ENCODE results near the gene UBAP2L. TPM values are rescaled to one million over a fixed set of nuclear protein-coding genes. Genes with fewer than 3 reads are reported as not detected.

UBAP2L gene
- total and polyA plus RNA-seq, 4 donors: 67.3 to 147 (median 105) TPM

- Histone ChIP-seq H3K27ac (ENCODE audit: low read depth in 1 of 2, low read length in 1 of 2) (no peak overlapping the region), H3K27me3 (ENCODE audit: control insufficient read depth in 3 of 3, insufficient read depth in 3 of 3, low read length in 2 of 3) (no peaks in the 10 kb centered on the region), H3K4me1 (ENCODE audit: control insufficient read depth in 5 of 5, insufficient read depth in 5 of 5, low read length in 5 of 5) (no peaks in the 10 kb centered on the region), H3K4me3 (no peak overlapping the region), H3K9ac (ENCODE audit: insufficient read depth in 1 of 2, low read length in 2 of 2) (no peak overlapping the region), H3K36me3 (ENCODE audit: control insufficient read depth in 4 of 4, insufficient read depth in 4 of 4, low read length in 4 of 4) (peaks cover 56 to 75% (median 72%) of the 10 kb centered on the region in 4 donors), H3K9me3 (ENCODE audit: control insufficient read depth in 4 of 4, insufficient read depth in 3 of 4, low read length in 3 of 4) (no peaks in the 10 kb centered on the region)
- ATAC-seq (ENCODE audit: insufficient read depth, low FRiP score) (no peak), DNase-seq (no peak)
- no peak for TF ChIP-seq CTCF (IDR thresholded peaks at IDR 0.05; ENCODE audit: control extremely low read depth, extremely low read depth)
Measured at GRCh38 chr1:154256686-154257085, 35.9 kb downstream of the UBAP2L start.

- Histone ChIP-seq H3K4me3 (no peak overlapping the region), H3K36me3 (ENCODE audit: control insufficient read depth in 4 of 4, insufficient read depth in 4 of 4, low read length in 4 of 4) (peaks cover 67 to 86% (median 78%) of the 10 kb centered on the region in 4 donors), H3K4me1 (ENCODE audit: control insufficient read depth in 5 of 5, insufficient read depth in 5 of 5, low read length in 5 of 5) (no peaks in the 10 kb centered on the region), H3K27me3 (ENCODE audit: control insufficient read depth in 3 of 3, insufficient read depth in 3 of 3, low read length in 2 of 3) (no peaks in the 10 kb centered on the region), H3K9ac (ENCODE audit: insufficient read depth in 1 of 2, low read length in 2 of 2) (no peak overlapping the region), H3K27ac (ENCODE audit: low read depth in 1 of 2, low read length in 1 of 2) (no peak overlapping the region), H3K9me3 (ENCODE audit: control insufficient read depth in 4 of 4, insufficient read depth in 3 of 4, low read length in 3 of 4) (no peaks in the 10 kb centered on the region)
- TF ChIP-seq CTCF (IDR thresholded peaks at IDR 0.05; ENCODE audit: control extremely low read depth, extremely low read depth): no peak
- no peak for DNase-seq
- WGBS, 2 donors: 94 to 96% methylated on average over 2 of the region's 2 CpGs
- ATAC-seq (ENCODE audit: insufficient read depth, low FRiP score): no peak
Measured at GRCh38 chr1:154258784-154259183, 38.0 kb downstream of the UBAP2L start.

GRCh38 chr1:154260127-154260526, 39.4 kb downstream of the UBAP2L start:
- Histone ChIP-seq H3K27me3 (ENCODE audit: control insufficient read depth in 3 of 3, insufficient read depth in 3 of 3, low read length in 2 of 3) (no peaks in the 10 kb centered on the region), H3K4me3 (no peak overlapping the region), H3K36me3 (ENCODE audit: control insufficient read depth in 4 of 4, insufficient read depth in 4 of 4, low read length in 4 of 4) (peaks cover 64 to 81% (median 72%) of the 10 kb centered on the region in 4 donors), H3K9me3 (ENCODE audit: control insufficient read depth in 4 of 4, insufficient read depth in 3 of 4, low read length in 3 of 4) (no peaks in the 10 kb centered on the region), H3K4me1 (ENCODE audit: control insufficient read depth in 5 of 5, insufficient read depth in 5 of 5, low read length in 5 of 5) (peaks cover 0 to 4% (median 0%) of the 10 kb centered on the region in 5 donors), H3K27ac (ENCODE audit: low read depth in 1 of 2, low read length in 1 of 2) (no peak overlapping the region), H3K9ac (ENCODE audit: insufficient read depth in 1 of 2, low read length in 2 of 2) (no peak overlapping the region)
- ATAC-seq (ENCODE audit: insufficient read depth, low FRiP score): no peak
- TF ChIP-seq CTCF (IDR thresholded peaks at IDR 0.05; ENCODE audit: control extremely low read depth, extremely low read depth): no peak
- DNase-seq: no peak
- 81 to 83% methylated on average over 1 of the region's 1 CpG for WGBS, 2 donors

Data from lung (tissue), 12 donors.